Colonic mucosa (tissue), 4 donors: ENCODE results near the gene GRIK4. TPM values are rescaled to one million over a fixed set of nuclear protein-coding genes. Genes with fewer than 3 reads are reported as not detected.
"Not testable (repeated sequence)": the region's sequence is repeated elsewhere in the genome, so short reads cannot be mapped to it uniquely, and the experiment has no call there.

Experiments
- DNase-seq: peaks from one replicate; pipeline ENCODE4 v3.0.0-alpha.2; 2020
- H3K27ac ChIP-seq: fragments of 200-600 bp; one replicate; pipeline ENCODE4 v1.8.0; 2021
- H3K27me3 ChIP-seq: fragments of 200-600 bp; one replicate; pipeline ENCODE4 v1.8.0; 2021
- H3K36me3 ChIP-seq: fragments of 200-600 bp; one replicate; pipeline ENCODE4 v1.8.0; 2021
- H3K4me1 ChIP-seq: fragments of 200-600 bp; one replicate; pipeline ENCODE4 v1.8.0; 2021; ENCODE audit warnings: mild to moderate bottlenecking
- H3K4me3 ChIP-seq: fragments of 200-600 bp; one replicate; pipeline ENCODE4 v1.8.0; 2021
- H3K9ac ChIP-seq, 2 donors: one replicate each; pipeline ENCODE4 v1.7.0; 2013; ENCODE audit warnings: control low read depth in 2 of 2, low read depth in 2 of 2, low read length in 2 of 2
- H3K9me3 ChIP-seq: fragments of 200-600 bp; one replicate; pipeline ENCODE4 v1.8.0; 2021
- CTCF ChIP-seq: fragments of 200-600 bp; IDR thresholded peaks from one replicate; pipeline ENCODE4 v1.8.0; 2022; ENCODE audit warnings: antibody characterized with exemption, mild to moderate bottlenecking
- intact Hi-C: fragments of 100-400 bp; cut with DNase I; formaldehyde crosslinking; loops from one replicate; pipeline ENCODE4 v1.14.1; 2022
- total RNA-seq, 2 donors: library from RNA; stranded (reverse); fragmentation: NEBNext Ultra II Directional in 1 of 2; extraction: Animal tissue kit (Norgen Biotek cat#: 25700) in 1 of 2; gene quantifications; one replicate each; pipeline ENCODE4 v1.2.1, GENCODE V29; 2021
- donor health status: healthy.
- donor health status: DM: no; HTN: no; CAD: no.
- donor health status: DM: no; HTN: no; CAD: no.

Gene GRIK4
- total RNA-seq, 2 donors from 2014 or later, result 0.10 to 0.21 TPM

GRCh38 chr11:120756931-120757330, 245.4 kb downstream of the GRIK4 start:
- no peak for DNase-seq
- Histone ChIP-seq H3K27me3 (no peaks in the 10 kb centered on the region), H3K4me1 (no peaks in the 10 kb centered on the region), H3K9ac (no peak overlapping the region), H3K4me3 (no peak overlapping the region), H3K27ac (no peak overlapping the region), H3K36me3 (no peaks in the 10 kb centered on the region), H3K9me3 (no peaks in the 10 kb centered on the region)
- TF ChIP-seq CTCF, result no peak
- intact Hi-C loops, result no loop called here

- no peaks in the 10 kb centered on the region for H3K36me3 ChIP-seq
- no peak overlapping the region for H3K9ac ChIP-seq
- no peaks in the 10 kb centered on the region for H3K4me1 ChIP-seq
- no peaks in the 10 kb centered on the region for H3K9me3 ChIP-seq
- DNase-seq, result no peak
- no peaks in the 10 kb centered on the region for H3K27me3 ChIP-seq
- H3K4me3 ChIP-seq, result no peak overlapping the region
- H3K27ac ChIP-seq, result no peak overlapping the region
- no peak for TF ChIP-seq CTCF
- intact Hi-C loops, result no loop called here
These were observed 247.5 kb downstream of the GRIK4 start for GRCh38 chr11:120759046-120759445.

GRCh38 chr11:120765710-120766109, 254.2 kb downstream of the GRIK4 start:
- H3K27ac ChIP-seq, H3K4me1 ChIP-seq, intact Hi-C loops, DNase-seq, H3K4me3 ChIP-seq, H3K27me3 ChIP-seq, H3K9me3 ChIP-seq, H3K9ac ChIP-seq, H3K36me3 ChIP-seq: not testable (repeated sequence)

GRCh38 chr11:120766318-120766717, 254.8 kb downstream of the GRIK4 start:
- intact Hi-C loops, result no loop called here
- Histone ChIP-seq H3K36me3 (no peaks in the 10 kb centered on the region), H3K4me1 (no peaks in the 10 kb centered on the region), H3K9me3 (no peaks in the 10 kb centered on the region), H3K4me3 (no peak overlapping the region), H3K27ac (no peak overlapping the region), H3K9ac (no peak overlapping the region), H3K27me3 (no peaks in the 10 kb centered on the region)
- no peak for DNase-seq
- no peak for TF ChIP-seq CTCF

- DNase-seq, result no peak
- Histone ChIP-seq H3K4me3 (no peak overlapping the region), H3K4me1 (no peaks in the 10 kb centered on the region), H3K27me3 (no peaks in the 10 kb centered on the region), H3K36me3 (no peaks in the 10 kb centered on the region), H3K9ac (no peak overlapping the region), H3K27ac (no peak overlapping the region), H3K9me3 (no peaks in the 10 kb centered on the region)
- no peak for TF ChIP-seq CTCF
- intact Hi-C loops, result no loop called here
These were observed 257.4 kb downstream of the GRIK4 start for GRCh38 chr11:120768949-120769348.

GRCh38 chr11:120769906-120770305, 258.4 kb downstream of the GRIK4 start:
- no peak overlapping the region for H3K4me3 ChIP-seq
- H3K36me3 ChIP-seq, result no peaks in the 10 kb centered on the region
- no peaks in the 10 kb centered on the region for H3K27me3 ChIP-seq
- no peak for DNase-seq
- no peaks in the 10 kb centered on the region for H3K9me3 ChIP-seq
- TF ChIP-seq CTCF, result no peak
- H3K4me1 ChIP-seq, result no peaks in the 10 kb centered on the region
- H3K9ac ChIP-seq, result no peak overlapping the region
- intact Hi-C loops, result no loop called here
- H3K27ac ChIP-seq, result no peak overlapping the region
